ENCODE measurements around the gene RNF144A.
"Not testable (repeated sequence)": the region's sequence is repeated elsewhere in the genome, so short reads cannot be mapped to it uniquely, and the experiment has no call there.

RNF144A gene

DNA sequence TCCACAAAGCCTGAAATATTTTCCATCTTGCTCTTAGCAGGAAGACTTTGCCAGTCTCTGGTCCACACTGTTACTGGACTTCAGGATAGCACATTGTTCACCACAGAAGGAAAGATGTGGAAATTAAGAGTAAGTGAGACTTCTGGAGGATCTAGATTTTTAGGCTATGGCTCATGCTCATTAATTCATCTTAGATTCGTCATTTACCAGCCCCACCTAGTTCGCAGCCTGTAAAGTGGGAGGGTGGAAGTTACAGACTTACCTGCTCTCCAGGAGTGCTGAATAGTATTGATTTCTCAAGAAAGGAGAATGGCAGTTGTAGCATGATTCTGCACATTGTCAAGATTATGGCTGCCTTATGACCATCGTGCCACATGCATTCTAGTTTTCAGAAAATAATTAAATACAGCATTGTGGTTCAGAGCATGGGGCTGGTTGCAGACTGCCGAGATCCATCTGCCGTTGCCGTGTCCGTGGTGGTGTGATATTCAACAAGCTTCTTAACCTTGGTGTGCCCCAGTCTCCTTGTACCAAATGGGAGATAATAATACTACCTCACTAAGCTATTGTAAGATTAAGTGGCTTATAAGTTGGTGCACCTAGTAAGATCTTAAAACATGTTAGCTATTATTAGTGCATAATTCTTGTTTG is 56.8 kb downstream of the RNF144A start:
- DNase-seq (ENCODE audit: low read depth): no peak

DNA sequence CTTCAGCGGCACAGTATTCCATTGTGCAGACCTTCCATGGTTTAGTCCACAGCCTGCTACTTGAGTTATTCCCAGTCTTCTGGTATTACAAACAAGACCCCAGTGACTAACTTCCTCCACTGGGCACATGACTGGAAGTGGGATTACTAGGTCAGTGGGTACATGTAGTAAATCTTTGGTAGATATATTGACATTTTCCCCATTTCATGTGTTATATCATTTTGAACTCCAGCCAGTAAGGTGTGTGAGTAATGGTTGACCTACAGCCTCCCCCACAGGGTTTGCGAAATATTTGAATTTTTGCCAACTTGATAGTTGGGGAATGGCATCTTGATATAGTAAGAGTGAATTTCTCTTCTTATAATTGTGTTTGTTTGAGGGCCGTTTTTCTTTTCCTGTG is 58.8 kb downstream of the RNF144A start:
- no peak for DNase-seq (ENCODE audit: low read depth)

DNA sequence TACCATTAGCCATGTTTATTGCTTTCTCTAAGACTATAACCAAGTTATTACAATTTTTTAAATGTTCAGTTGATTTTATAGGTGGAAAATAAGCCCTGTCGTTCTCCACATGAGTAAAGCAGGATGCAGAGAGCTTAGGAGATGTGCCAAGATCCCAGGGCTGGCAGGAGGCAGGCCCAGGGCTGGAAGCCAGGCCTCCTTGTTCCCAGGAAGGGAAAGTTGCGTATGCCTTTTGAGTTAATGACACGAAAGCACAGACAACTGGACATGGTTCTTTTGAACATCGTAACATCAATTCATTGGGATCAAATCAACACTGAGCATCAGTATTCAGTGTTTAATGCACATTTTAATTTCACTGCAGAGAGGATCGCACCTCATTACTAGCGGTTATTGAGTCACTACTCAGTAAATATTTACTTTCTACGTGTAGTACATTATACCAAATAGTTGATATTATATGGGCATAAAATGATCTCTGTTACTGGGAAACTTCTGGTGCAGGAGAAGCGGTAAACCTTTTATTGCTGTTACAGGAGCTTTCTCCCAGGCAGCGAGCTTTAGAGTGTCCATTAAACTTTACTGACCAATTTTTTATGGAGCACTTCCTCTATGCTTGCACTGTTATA is 60.0 kb downstream of the RNF144A start:
- no peak for DNase-seq (ENCODE audit: low read depth)

DNA sequence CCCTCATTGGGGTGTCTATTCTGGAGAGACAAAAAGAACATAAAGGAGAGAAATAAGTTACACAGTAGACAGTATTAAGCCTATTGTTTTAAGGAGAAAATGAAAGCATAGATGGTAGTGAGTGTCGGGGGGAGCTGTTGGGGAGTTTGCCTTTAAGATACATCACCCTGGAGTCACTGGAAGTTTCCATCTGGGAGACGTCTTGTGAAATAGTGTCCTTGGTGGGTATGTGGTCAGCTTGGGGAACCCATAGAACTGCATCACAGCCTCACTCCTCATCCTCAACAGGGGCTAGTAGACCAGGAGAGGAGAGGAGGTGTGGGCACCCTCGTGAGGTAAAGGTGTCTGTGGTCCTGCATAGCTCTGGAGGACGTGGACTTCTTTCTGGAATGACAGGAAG is 60.6 kb downstream of the RNF144A start:
- DNase-seq (ENCODE audit: low read depth): no peak

DNA sequence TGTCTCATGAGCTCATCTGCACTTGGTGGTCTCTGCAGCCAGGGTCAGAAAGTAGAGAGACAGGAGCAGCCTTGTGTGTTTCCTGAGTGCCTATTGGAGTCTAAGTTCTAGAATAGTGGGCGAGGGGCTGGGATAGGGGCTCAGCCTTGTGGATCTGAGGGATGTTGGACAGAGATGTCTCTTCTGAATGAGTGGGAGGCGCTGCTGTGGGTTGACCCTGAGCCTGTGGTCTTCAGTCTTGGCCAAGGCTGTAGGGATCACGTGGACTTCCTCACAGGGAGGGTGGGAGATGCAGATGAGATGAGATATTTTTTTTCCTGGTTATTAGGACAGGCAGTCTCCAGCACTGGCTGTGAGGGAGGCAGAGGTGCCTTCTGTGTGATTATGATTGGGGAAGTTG is 61.8 kb downstream of the RNF144A start:
- DNase-seq (ENCODE audit: low read depth): no peak

DNA sequence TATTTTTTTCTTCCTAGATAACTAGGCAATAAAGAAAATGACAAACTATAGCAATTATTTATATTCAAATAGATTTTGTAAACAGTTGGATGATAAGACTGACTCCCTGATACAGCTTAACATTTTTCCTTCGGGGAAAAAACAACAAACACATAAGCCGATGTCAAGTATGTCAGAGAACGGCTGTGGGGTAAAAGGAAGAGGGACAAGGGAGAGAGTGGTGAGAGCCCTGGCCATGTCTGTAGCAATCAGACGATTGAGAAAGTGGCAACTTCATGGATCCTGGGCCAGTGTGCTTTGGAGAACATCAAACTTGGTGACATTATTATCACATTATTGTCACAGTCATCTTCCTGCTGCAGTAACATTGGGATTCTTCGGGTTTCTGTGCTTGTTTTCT is 65.2 kb downstream of the RNF144A start:
- no peak for DNase-seq (ENCODE audit: low read depth)

DNA sequence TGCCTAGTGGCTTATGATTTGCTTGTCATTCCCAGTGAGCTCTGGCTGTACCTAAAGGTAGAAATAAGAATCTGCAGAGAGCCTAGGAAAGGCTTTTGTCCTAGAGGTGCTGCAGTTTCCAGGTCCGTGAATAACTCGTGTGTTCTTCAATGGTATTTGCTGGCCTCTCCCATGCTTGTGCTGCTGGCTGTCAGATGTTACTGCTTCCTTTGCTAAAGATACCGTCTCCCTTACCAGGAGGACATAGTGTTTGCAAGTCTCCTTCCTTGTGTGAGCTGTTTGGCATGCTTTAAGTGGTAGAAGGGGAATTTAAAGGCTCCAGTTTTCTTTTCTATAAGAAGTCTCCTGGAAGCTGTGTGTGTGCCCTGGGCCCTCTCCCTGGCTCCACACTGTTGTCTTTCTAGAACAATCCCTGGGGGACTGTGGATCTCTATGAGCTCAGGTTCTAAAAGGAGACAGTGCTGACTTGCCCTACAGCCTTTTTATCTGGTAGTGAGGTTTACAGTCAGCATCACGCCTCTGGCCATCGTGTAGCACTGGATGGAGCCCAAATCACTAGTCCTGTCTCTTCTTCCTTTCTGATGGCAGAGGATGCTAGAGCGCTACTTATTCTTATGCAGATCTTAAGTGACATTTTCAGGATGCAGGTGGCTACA is 65.8 kb downstream of the RNF144A start:
- no peak for DNase-seq (ENCODE audit: low read depth)

DNA sequence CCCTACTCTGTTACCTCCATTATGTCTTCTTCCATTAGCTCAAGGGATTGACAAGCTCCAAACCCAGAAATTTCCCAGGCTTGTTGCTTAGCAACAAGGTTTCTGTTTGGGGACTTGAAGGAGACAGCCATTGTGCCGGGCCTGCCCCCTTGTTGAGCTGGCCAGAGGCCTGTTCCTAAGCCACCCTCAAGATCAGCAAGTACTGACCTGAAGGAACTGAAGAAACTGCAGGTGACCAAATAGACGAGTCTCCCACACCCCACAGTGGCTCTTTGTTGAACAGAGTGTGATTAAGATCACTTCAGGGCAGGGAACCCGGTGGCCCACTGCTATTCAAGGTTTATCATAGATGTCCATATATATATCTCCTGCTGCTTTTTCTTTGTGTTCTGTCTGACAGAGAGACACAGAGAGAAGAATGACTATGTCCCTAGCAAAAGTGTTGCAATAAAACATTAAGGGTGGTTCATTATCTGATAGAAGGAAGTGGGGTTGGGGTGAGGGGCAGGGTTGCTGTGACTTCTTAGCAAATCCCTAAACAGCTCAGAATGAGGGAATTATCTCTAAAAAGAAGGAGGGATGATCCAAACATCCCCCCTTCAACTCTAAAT is 69.2 kb downstream of the RNF144A start:
- no peak for DNase-seq (ENCODE audit: low read depth)

DNA sequence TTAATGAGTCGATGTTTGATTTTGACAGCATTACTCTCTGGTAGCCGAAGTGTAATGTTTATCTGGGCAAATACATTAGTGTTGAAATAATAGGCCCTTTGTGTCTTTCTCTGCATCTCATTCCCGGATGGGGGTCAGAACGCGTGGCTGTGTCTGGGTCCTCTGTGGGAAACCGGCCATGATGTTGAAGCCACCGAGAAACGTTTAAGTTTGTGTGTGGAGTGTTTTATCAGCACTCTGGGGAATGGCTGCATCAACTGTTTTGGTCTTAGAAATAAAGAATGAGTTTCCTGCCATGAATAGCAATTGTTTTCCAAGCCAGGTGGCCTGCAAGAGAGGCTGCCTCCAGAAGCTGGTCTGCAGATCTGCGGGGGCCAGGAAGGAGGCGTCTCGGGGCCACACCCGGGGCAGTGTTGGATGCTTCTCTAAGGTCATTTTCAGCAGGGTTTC is 69.7 kb downstream of the RNF144A start:
- no peak for DNase-seq (ENCODE audit: low read depth)

DNA sequence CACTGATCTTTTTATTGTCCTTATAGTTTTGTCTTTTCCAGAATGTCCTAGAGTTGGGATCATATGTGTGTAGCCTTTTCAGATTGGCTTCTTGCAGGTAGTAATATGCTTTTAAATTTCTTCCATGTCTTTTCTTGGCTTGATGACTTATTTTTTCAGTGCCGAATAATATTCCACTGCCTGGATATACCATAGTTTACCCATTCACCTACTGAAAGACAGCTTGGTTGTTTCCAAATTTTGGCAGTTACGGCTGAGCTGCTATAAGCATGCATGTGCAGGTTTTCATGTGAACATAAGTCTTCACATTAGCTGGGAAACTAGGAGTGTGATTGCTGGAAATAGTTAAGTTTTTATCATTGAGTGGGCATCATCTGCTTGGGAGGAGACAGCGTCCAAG is 73.7 kb downstream of the RNF144A start:
- DNase-seq (ENCODE audit: low read depth): no peak

DNA sequence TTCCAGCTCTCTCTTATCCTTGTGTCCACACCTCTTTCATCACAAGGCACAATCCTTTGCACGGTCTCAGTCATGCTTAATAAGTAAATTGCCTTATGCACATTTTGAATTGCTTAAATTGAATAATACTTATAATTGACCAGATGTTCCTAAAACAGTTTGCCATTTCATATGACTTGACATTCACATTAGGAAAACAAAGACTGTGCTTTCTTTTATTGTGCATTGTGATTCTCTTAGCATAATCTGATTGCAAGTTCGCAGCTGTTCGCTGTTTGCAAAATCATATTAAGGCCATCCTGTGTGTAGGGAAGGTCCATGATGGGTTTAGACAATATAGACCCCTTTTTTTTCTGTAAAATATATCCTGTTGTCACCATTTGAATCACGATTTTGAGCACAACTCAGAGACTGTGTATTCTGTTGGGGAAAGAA is 75.6 kb downstream of the RNF144A start:
- DNase-seq (ENCODE audit: low read depth): no peak

DNA sequence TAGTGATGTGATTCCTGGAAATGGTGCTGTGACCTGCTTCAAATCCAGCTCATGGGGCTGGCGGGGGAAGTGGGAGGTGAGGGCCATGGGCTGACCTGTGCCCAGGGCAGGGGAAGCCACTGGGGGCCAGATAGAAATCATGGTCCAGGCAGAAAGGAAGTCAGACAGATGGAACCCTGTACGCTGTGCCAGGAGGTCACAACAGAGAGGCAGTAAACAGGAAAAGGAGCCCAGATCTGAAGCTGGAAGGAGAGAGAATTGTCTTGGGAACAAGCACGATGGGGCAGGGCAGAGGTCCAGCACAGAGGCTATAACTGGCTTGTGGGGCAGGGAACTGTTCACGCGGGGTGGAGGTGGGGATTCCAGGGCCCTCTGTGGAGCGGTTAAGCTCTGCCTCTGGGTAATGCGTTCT is 76.0 kb downstream of the RNF144A start:
- DNase-seq (ENCODE audit: low read depth): no peak

DNA sequence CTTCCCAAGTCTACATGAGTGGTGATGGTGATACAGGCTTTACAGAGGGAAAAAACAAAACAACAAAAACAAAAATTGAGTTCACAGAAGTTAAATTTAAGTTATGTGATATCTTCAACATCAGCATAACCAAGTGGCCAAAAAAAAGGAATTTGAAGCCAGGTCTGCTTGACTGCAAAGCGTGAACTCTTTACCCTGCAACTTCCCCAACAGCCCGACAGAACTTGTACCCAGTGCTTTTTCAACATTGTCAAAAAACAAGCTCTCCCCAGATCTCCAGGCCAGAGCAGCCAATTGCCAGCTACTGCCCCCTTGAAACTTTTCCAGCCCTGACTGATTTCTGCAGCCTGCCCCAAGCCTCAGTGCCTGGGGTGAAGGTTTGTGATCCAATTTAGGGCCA is 76.7 kb downstream of the RNF144A start:
- DNase-seq (ENCODE audit: low read depth): no peak

DNA sequence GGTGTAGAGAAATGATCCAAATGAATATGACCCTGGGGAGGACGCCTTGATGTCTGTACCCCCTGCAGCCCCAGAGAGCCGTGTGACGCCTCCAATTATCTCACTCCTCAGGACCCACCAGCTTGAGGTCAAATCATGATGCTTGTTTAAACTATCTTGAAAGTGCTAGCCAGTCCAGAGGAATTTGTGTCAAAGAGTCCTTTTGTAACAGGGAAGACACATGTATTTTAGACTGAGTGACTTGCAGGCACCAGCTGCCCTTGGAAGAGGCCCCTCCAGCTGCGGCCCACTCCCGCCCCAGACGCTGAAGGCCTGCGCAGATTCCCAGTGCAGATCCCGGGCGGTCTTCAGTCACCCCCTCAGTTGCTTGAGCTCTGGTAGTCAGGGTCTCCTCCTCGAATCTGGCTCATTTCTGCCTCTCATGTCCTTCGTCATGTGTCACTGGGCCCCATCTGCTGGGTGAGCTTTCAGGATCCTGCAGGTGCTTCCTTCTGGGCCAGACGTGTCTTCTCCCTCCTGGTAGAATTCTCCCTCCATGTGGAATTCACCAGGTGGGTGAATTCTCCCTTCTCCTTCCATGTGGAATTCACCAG is 77.4 kb downstream of the RNF144A start:
- DNase-seq (ENCODE audit: low read depth): no peak

DNA sequence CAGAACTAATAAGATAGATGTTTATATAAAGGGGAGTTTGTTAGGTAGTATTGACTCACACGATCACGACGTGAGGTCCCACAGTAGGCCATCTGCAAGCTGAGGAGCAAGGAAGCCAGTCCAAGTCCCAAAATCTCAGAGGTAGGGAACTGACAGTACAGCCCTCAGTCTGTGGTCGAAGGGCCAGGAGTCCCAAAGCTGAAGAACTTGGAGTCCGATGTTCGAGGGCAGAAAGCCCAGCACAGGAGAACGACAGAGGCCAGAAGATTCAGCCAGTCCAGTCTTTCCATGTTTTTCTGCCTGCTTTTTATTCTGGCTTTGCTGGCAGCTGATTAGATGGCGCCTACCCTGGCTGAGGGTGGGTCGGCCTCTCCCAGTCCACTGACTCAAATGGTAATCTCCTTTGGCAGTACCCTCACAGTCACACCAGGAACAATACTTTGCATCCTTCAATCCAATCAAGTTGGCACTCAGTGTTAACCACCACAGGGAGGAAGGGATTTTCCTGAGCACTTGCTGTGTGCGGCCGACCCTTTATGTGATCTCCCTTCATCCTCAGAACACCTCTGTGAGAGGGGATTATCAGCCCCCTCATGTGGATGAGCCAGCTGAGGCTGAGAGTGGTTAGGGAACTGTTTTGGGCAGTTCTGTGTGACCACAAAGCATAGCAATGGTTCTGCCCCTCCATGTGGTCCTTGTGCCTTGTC is 78.3 kb downstream of the RNF144A start:
- DNase-seq (ENCODE audit: low read depth): no peak

DNA sequence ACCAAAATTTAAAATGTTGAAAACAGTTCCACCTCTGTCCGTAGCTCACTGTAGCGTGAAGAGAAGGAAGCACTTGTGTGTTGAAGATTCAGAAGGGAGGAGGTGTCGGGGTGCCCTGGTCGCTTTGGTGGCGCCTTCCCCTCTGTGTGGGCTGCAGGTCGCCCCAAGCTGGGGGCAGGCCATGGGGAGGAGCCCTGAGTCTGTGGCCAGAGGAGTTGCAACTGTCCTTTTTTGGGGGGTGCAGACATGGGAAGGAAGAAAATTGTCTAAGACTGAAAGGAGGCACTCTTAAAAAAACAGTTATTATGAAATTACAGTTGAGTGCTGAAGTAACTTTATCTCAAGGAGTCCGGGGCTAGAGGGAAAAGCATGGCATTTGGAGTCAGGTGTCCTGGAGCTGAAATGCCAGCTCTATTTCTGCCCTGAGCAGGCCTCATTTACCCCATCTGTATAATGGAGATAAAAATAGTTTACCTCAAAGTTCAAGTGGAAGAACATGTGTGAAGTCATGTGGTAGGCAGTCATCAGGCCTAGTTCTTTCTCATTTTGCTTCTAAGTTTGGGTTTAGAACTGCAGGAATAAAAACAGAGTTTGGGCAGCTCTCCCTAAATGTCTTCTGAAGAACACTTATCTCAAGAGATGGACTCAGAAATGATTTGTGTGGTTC is 82.1 kb downstream of the RNF144A start:
- no peak for DNase-seq (ENCODE audit: low read depth)

DNA sequence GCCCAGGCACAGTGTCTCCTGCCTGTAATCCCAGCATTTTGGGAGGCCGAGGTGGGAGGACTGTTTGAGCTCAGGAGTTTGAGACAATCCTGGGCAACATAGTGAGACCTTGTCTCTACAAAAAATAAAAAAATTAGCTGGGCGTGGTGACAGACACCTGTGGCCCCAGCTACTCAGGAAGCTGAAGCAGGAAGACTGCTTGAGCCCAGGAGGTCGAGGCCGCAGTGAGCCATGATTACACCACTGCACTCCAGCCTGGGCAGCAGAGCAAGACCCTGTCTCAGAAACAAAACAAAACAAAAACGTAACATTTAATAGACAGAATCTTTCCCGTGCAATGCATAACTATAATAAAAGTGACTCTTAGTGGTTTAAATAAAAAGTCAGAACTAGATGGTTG is 84.2 kb downstream of the RNF144A start:
- not testable (repeated sequence) for DNase-seq (ENCODE audit: low read depth)

DNA sequence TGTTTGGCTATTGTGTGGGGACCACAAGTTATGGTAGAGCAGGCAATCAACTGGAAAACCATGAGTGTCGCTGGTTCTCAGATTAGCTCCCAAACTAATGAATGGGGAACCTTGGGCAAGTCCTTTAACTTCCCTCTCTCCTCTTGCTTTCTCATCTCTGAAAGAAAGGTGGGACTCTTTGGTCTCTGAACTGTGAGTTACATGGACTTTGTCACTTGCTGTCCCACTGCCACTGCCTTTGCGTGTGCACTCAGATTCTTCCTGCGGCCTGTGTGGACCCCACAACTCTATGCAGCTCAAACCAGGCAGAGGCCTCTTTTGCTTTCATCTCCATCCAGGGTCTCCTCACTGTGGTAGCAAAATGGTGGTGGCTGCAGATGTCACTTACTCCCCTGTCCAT is 86.7 kb downstream of the RNF144A start:
- DNase-seq (ENCODE audit: low read depth): no peak

DNA sequence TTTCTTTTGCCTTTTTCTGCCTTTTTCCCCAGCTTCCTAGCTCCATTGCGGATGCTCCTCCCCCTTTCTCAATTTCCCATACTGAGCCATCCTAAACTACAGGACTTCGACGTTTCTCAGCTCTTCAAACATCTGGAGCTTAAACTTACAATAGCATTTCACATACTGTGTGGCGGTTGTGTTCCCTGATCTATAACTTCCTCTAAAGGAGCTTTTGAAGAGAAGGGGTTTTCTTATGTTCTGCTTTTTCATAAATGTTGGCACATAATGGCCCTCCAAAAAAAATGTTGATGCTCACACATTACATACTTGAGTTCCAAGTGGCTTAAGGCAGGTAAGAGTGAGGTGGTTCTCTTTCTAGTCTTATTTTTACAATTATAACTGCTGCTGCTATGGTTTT is 87.4 kb downstream of the RNF144A start:
- DNase-seq (ENCODE audit: low read depth): no peak

DNA sequence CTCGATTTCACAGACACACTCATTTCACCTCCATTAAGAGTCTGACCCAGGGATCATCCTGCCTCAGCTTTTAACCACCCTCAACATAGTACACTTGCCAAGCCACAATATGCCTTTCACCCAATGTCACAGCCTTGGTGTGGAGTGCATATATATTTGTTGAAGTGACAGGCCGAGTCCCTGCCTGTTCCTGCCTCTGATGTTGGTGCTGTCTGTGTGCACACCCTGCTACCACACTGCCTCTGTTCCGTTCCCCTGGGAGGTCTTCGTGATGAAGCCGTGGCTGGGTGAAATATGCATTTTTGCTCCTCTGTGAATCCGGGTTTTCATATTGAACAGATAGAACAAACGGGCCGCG is 90.3 kb downstream of the RNF144A start:
- no peak for DNase-seq (ENCODE audit: low read depth)
